ENCODE data around the gene NUDT19. TPM values are rescaled to one million over a fixed set of nuclear protein-coding genes. Genes with fewer than 3 reads are reported as not detected.

The NUDT19 gene
- total RNA-seq (10 to 100 TPM in 4 of 5 donors, 1 to 10 TPM in 1; 9.6 to 14.7 (median 11.5) TPM), total RNA-seq (14.1 to 39.5 (median 20.7) reads per million in 29 experiments)
- total RNA-seq (2013): 11.4 TPM

- Mint-ChIP-seq H3K27me3 (no peaks in the 10 kb centered on the region), H3K27ac (peak within 1 kb of the TSS; percentile 87 to 90), H3K4me3 (peak within 1 kb of the TSS; percentile 86 to 97 (median 88)), H3K9me3 (no peaks in the 10 kb centered on the region), H3K36me3 (peaks cover 16% of the 10 kb centered on the region), H3K4me1 (peaks cover 48 to 52% (median 50%) of the 10 kb centered on the region in 3 donors)
- CTCF ChIA-PET: interaction anchor here in 1 of 2 donors (0.5 to 0.6 kb wide), 2 partner anchors 13 to 31 kb away, joined by 3 to 7 read pairs; no protein-coding TSS in a partner anchor
- WGBS (ENCODE audit: insufficient coverage): 9% methylated on average over 29 of the region's 32 CpGs
- Histone ChIP-seq H3K27ac (ENCODE audit: low read length) (peak within 1 kb of the TSS; percentile 49), H3K27me3 (replicated peaks in 1 of 2; ENCODE audit: control insufficient read depth in 2 of 2, extremely low read depth in 1 of 2, insufficient read depth in 2 of 2, low read length in 1 of 2) (no peaks in the 10 kb centered on the region), H3K9me3 (no peaks in the 10 kb centered on the region), H3K4me3 (ENCODE audit: control insufficient read depth in 1 of 2, extremely low read depth in 1 of 2, low read length in 1 of 2) (peak within 1 kb of the TSS; percentile 79 to 85), H3K4me1 (ENCODE audit: control insufficient read depth in 1 of 2, extremely low read depth in 1 of 2, insufficient read depth in 2 of 2, low read length in 2 of 2) (peaks cover 12 to 36% of the 10 kb centered on the region in 2 experiments), H3K36me3 (ENCODE audit: control insufficient read depth in 2 of 2, extremely low read depth in 1 of 2, insufficient read depth in 1 of 2, low read length in 1 of 2) (no peaks in the 10 kb centered on the region)
- DNase-seq (peak; percentile 36 to 78 (median 59)), ATAC-seq (replicated peaks in 1 of 4) (peak; percentile 81 to 88 (median 84))
- POLR2A ChIA-PET: no interaction called here
Measured at GRCh38 chr19:32691291-32691951, at the start of gene NUDT19. NUDT19 (plus strand) TSS chr19:32691821; CDS start chr19:32691961, 140 bp downstream.

- ATAC-seq (replicated peaks in 1 of 4) (peak; percentile 96 to 100 (median 98)), DNase-seq (peak; percentile 32 to 80 (median 57))
- Mint-ChIP-seq H3K27ac (peak overlapping the region; percentile 85 to 88), H3K4me1 (peaks cover 33 to 41% (median 35%) of the 10 kb centered on the region in 3 donors), H3K9me3 (no peaks in the 10 kb centered on the region), H3K36me3 (peaks cover 47% of the 10 kb centered on the region), H3K4me3 (peak overlapping the region; percentile 13 to 70 (median 31)), H3K27me3 (no peaks in the 10 kb centered on the region)
- H3K9me3 ChIP-seq: no peaks in the 10 kb centered on the region
- H3K27ac ChIP-seq (ENCODE audit: low read length): no peak overlapping the region
- H3K4me3 ChIP-seq (ENCODE audit: control insufficient read depth in 1 of 2, extremely low read depth in 1 of 2, low read length in 1 of 2): peak overlapping the region in 1 of 2 donors; percentile 25
- ChIA-PET POLR2A (no interaction called here), CTCF (no interaction called here)
- peaks cover 6 to 32% of the 10 kb centered on the region in 2 experiments for H3K4me1 ChIP-seq (ENCODE audit: control insufficient read depth in 1 of 2, extremely low read depth in 1 of 2, insufficient read depth in 2 of 2, low read length in 2 of 2)
- H3K27me3 ChIP-seq (replicated peaks in 1 of 2; ENCODE audit: control insufficient read depth in 2 of 2, extremely low read depth in 1 of 2, insufficient read depth in 2 of 2, low read length in 1 of 2): no peaks in the 10 kb centered on the region
- WGBS (ENCODE audit: insufficient coverage): 18% methylated on average over 7 of the region's 12 CpGs
- H3K36me3 ChIP-seq (ENCODE audit: control insufficient read depth in 2 of 2, extremely low read depth in 1 of 2, insufficient read depth in 1 of 2, low read length in 1 of 2): peaks cover 11 to 56% of the 10 kb centered on the region in 2 donors
Measured at GRCh38 chr19:32642771-32643170, 48.9 kb upstream of the NUDT19 start.

GRCh38 chr19:32646556-32646955, 45.1 kb upstream of the NUDT19 start:
- Histone ChIP-seq H3K9me3 (no peaks in the 10 kb centered on the region), H3K27ac (ENCODE audit: low read length) (no peak overlapping the region), H3K4me1 (ENCODE audit: control insufficient read depth in 1 of 2, extremely low read depth in 1 of 2, insufficient read depth in 2 of 2, low read length in 2 of 2) (peaks cover 6 to 32% of the 10 kb centered on the region in 2 experiments), H3K36me3 (ENCODE audit: control insufficient read depth in 2 of 2, extremely low read depth in 1 of 2, insufficient read depth in 1 of 2, low read length in 1 of 2) (peaks cover 3 to 45% of the 10 kb centered on the region in 2 donors), H3K27me3 (replicated peaks in 1 of 2; ENCODE audit: control insufficient read depth in 2 of 2, extremely low read depth in 1 of 2, insufficient read depth in 2 of 2, low read length in 1 of 2) (no peaks in the 10 kb centered on the region), H3K4me3 (ENCODE audit: control insufficient read depth in 1 of 2, extremely low read depth in 1 of 2, low read length in 1 of 2) (no peak overlapping the region)
- ChIA-PET CTCF (no interaction called here), POLR2A (no interaction called here)
- Mint-ChIP-seq H3K27ac (no peak overlapping the region), H3K36me3 (peaks cover 39% of the 10 kb centered on the region), H3K27me3 (no peaks in the 10 kb centered on the region), H3K9me3 (no peaks in the 10 kb centered on the region), H3K4me1 (peaks cover 31 to 38% (median 37%) of the 10 kb centered on the region in 3 donors), H3K4me3 (no peak overlapping the region)
- ATAC-seq (replicated peaks in 1 of 4) (no peak), DNase-seq (no peak)
- 60% methylated on average over 4 of the region's 6 CpGs for WGBS (ENCODE audit: insufficient coverage)

- peaks cover 32% of the 10 kb centered on the region for H3K36me3 Mint-ChIP-seq
Measured at GRCh38 chr19:32647361-32647760, 44.3 kb upstream of the NUDT19 start.

GRCh38 chr19:32649751-32650150, 41.9 kb upstream of the NUDT19 start:
- Histone ChIP-seq H3K4me1 (ENCODE audit: control insufficient read depth in 1 of 2, extremely low read depth in 1 of 2, insufficient read depth in 2 of 2, low read length in 2 of 2) (peaks cover 0 to 5% of the 10 kb centered on the region in 2 experiments), H3K27ac (ENCODE audit: low read length) (no peak overlapping the region), H3K9me3 (no peaks in the 10 kb centered on the region), H3K36me3 (ENCODE audit: control insufficient read depth in 2 of 2, extremely low read depth in 1 of 2, insufficient read depth in 1 of 2, low read length in 1 of 2) (peaks cover 0 to 37% of the 10 kb centered on the region in 2 donors), H3K27me3 (replicated peaks in 1 of 2; ENCODE audit: control insufficient read depth in 2 of 2, extremely low read depth in 1 of 2, insufficient read depth in 2 of 2, low read length in 1 of 2) (no peaks in the 10 kb centered on the region), H3K4me3 (ENCODE audit: control insufficient read depth in 1 of 2, extremely low read depth in 1 of 2, low read length in 1 of 2) (no peak overlapping the region)
- DNase-seq: no peak
- Mint-ChIP-seq H3K9me3 (no peaks in the 10 kb centered on the region), H3K4me1 (peaks cover 2 to 11% (median 9%) of the 10 kb centered on the region in 3 donors), H3K36me3 (peaks cover 27% of the 10 kb centered on the region), H3K27me3 (no peaks in the 10 kb centered on the region), H3K4me3 (no peak overlapping the region), H3K27ac (no peak overlapping the region)
- POLR2A ChIA-PET: no interaction called here
- 100% methylated on average over 1 of the region's 11 CpGs for WGBS (ENCODE audit: insufficient coverage)
- CTCF ChIA-PET: no interaction called here
- no peak for ATAC-seq (replicated peaks in 1 of 4)

More at GRCh38 chr19:32647361-32647760, 44.3 kb upstream of the NUDT19 start:
- Histone ChIP-seq H3K36me3 (ENCODE audit: control insufficient read depth in 2 of 2, extremely low read depth in 1 of 2, insufficient read depth in 1 of 2, low read length in 1 of 2) (peaks cover 0 to 40% of the 10 kb centered on the region in 2 donors), H3K27ac (ENCODE audit: low read length) (no peak overlapping the region), H3K4me3 (ENCODE audit: control insufficient read depth in 1 of 2, extremely low read depth in 1 of 2, low read length in 1 of 2) (no peak overlapping the region), H3K4me1 (ENCODE audit: control insufficient read depth in 1 of 2, extremely low read depth in 1 of 2, insufficient read depth in 2 of 2, low read length in 2 of 2) (peaks cover 6 to 26% of the 10 kb centered on the region in 2 experiments), H3K9me3 (no peaks in the 10 kb centered on the region), H3K27me3 (replicated peaks in 1 of 2; ENCODE audit: control insufficient read depth in 2 of 2, extremely low read depth in 1 of 2, insufficient read depth in 2 of 2, low read length in 1 of 2) (no peaks in the 10 kb centered on the region)
- ATAC-seq (replicated peaks in 1 of 4) (no peak), DNase-seq (no peak)
- CTCF ChIA-PET: no interaction called here
- POLR2A ChIA-PET: no interaction called here
- Mint-ChIP-seq H3K4me3 (no peak overlapping the region), H3K4me1 (peaks cover 23 to 31% (median 29%) of the 10 kb centered on the region in 3 donors), H3K27me3 (no peaks in the 10 kb centered on the region), H3K9me3 (no peaks in the 10 kb centered on the region), H3K27ac (no peak overlapping the region)
- WGBS (ENCODE audit: insufficient coverage): 73% methylated on average over 4 of the region's 8 CpGs

- POLR2A ChIA-PET: no interaction called here
- peaks cover 0 to 5% of the 10 kb centered on the region in 2 experiments for H3K4me1 ChIP-seq (ENCODE audit: control insufficient read depth in 1 of 2, extremely low read depth in 1 of 2, insufficient read depth in 2 of 2, low read length in 2 of 2)
- Mint-ChIP-seq H3K36me3 (peaks cover 27% of the 10 kb centered on the region), H3K27me3 (no peaks in the 10 kb centered on the region), H3K27ac (no peak overlapping the region), H3K4me3 (no peak overlapping the region), H3K9me3 (no peaks in the 10 kb centered on the region), H3K4me1 (peaks cover 2 to 11% (median 9%) of the 10 kb centered on the region in 3 donors)
- ATAC-seq (replicated peaks in 1 of 4): no peak
- H3K27me3 ChIP-seq (replicated peaks in 1 of 2; ENCODE audit: control insufficient read depth in 2 of 2, extremely low read depth in 1 of 2, insufficient read depth in 2 of 2, low read length in 1 of 2): no peaks in the 10 kb centered on the region
- no peak overlapping the region for H3K4me3 ChIP-seq (ENCODE audit: control insufficient read depth in 1 of 2, extremely low read depth in 1 of 2, low read length in 1 of 2)
- no peaks in the 10 kb centered on the region for H3K9me3 ChIP-seq
- WGBS (ENCODE audit: insufficient coverage): 80% methylated on average over 1 of the region's 5 CpGs
- no peak for DNase-seq
- CTCF ChIA-PET: no interaction called here
- no peak overlapping the region for H3K27ac ChIP-seq (ENCODE audit: low read length)
- peaks cover 0 to 44% of the 10 kb centered on the region in 2 donors for H3K36me3 ChIP-seq (ENCODE audit: control insufficient read depth in 2 of 2, extremely low read depth in 1 of 2, insufficient read depth in 1 of 2, low read length in 1 of 2)
Measured at GRCh38 chr19:32650671-32651070, 41.0 kb upstream of the NUDT19 start.

Measured in T-cell (primary cell).